Renal pelvis (tissue), 12 donors: ENCODE data around the gene HSPB8. TPM values are rescaled to one million over a fixed set of nuclear protein-coding genes. Genes with fewer than 3 reads are reported as not detected.

Experiments used
- DNase-seq: peaks from one replicate; pipeline ENCODE4 v3.0.0-alpha.2; 2013
- long read RNA-seq, 16 experiments: transcript quantifications; one replicate each; lab custom pipeline, GENCODE V29; 2026
- polyA plus RNA-seq, 3 donors: library from polyadenylated mRNA; unstranded; fragments of 120-200 nt; gene quantifications; one replicate each; pipeline ENCODE4 v1.2.1, GENCODE V29; 2013; ENCODE audit not compliant: insufficient read length in 3 of 3

Gene HSPB8
- 1 to 10 TPM; 5.8 to 6.8 (median 5.8) TPM for polyA plus RNA-seq
- long read RNA-seq, donor 1, partial matches to known transcripts, result 0 of 1 reads
- long read RNA-seq, donor 1, other reads (novel, unspliced or antisense), result 0 of 1 reads
- long read RNA-seq, donor 2, partial matches to known transcripts, result 0 of 3 reads
- long read RNA-seq, donor 2, other reads (novel, unspliced or antisense), result 0 of 3 reads
- long read RNA-seq, donor 3, transcript HSPB8-201 (3 exons, 2,152 nt), result major isoform, 8 of 8 reads
- long read RNA-seq, donor 3, partial matches to known transcripts, result 0 of 8 reads
- long read RNA-seq, donor 3, other reads (novel, unspliced or antisense), result 0 of 8 reads
- long read RNA-seq, donor 4, transcript HSPB8-201 (3 exons, 2,152 nt), result major isoform, 7 of 7 reads
- long read RNA-seq, donor 4, partial matches to known transcripts, result 0 of 7 reads
- long read RNA-seq, donor 4, other reads (novel, unspliced or antisense), result 0 of 7 reads
- long read RNA-seq, donor 5, partial matches to known transcripts, result 0 of 4 reads
- long read RNA-seq, donor 5, other reads (novel, unspliced or antisense), result 0 of 4 reads
- long read RNA-seq, donor 6, partial matches to known transcripts, result 0 of 2 reads
- long read RNA-seq, donor 6, other reads (novel, unspliced or antisense), result 0 of 2 reads
- long read RNA-seq, donor 7, transcript HSPB8-201 (3 exons, 2,152 nt), result major isoform, 7 of 7 reads
- long read RNA-seq, donor 7, partial matches to known transcripts, result 0 of 7 reads
- long read RNA-seq, donor 7, other reads (novel, unspliced or antisense), result 0 of 7 reads
- long read RNA-seq, donor 8, transcript HSPB8-201 (3 exons, 2,152 nt), result major isoform, 5 of 5 reads
- long read RNA-seq, donor 8, partial matches to known transcripts, result 0 of 5 reads
- long read RNA-seq, donor 8, other reads (novel, unspliced or antisense), result 0 of 5 reads
- long read RNA-seq, donor 9, transcript HSPB8-201 (3 exons, 2,152 nt), result major isoform, 8 of 8 reads
- long read RNA-seq, donor 9, partial matches to known transcripts, result 0 of 8 reads
- long read RNA-seq, donor 9, other reads (novel, unspliced or antisense), result 0 of 8 reads
- long read RNA-seq, donor 10, partial matches to known transcripts, result 0 of 1 reads
- long read RNA-seq, donor 10, other reads (novel, unspliced or antisense), result 0 of 1 reads
- long read RNA-seq, donor 11, transcript HSPB8-201 (3 exons, 2,152 nt), result major isoform, 5 of 5 reads
- long read RNA-seq, donor 11, partial matches to known transcripts, result 0 of 5 reads
- long read RNA-seq, donor 11, other reads (novel, unspliced or antisense), result 0 of 5 reads
- long read RNA-seq, donor 12, partial matches to known transcripts, result 0 of 4 reads
- long read RNA-seq, donor 12, other reads (novel, unspliced or antisense), result 0 of 4 reads
- long read RNA-seq, donor 13, partial matches to known transcripts, result 0 of 2 reads
- long read RNA-seq, donor 13, other reads (novel, unspliced or antisense), result 0 of 2 reads
- long read RNA-seq, donor 14, result 0 reads
- long read RNA-seq, donor 15, transcript HSPB8-201 (3 exons, 2,152 nt), result major isoform, 9 of 9 reads
- long read RNA-seq, donor 15, partial matches to known transcripts, result 0 of 9 reads
- long read RNA-seq, donor 15, other reads (novel, unspliced or antisense), result 0 of 9 reads
- long read RNA-seq, donor 16, partial matches to known transcripts, result 0 of 4 reads
- long read RNA-seq, donor 16, other reads (novel, unspliced or antisense), result 0 of 4 reads

GRCh38 chr12:119178544-119179334, at the start of gene HSPB8:
Gene HSPB8 (plus strand): TSS chr12:119178931. CDS start chr12:119179313, 382 bp downstream.
- DNase-seq, result peak; percentile 52

- DNase-seq, result no peak
These were observed 48.8 kb upstream of the HSPB8 start for GRCh38 chr12:119129827-119130434.

GRCh38 chr12:119130523-119130922, 48.2 kb upstream of the HSPB8 start:
- DNase-seq, result no peak

- DNase-seq, result no peak
These were observed 44.3 kb upstream of the HSPB8 start for GRCh38 chr12:119134284-119135072.

- no peak for DNase-seq
These were observed 41.8 kb upstream of the HSPB8 start for GRCh38 chr12:119136811-119137410.

GRCh38 chr12:119139448-119139847, 39.3 kb upstream of the HSPB8 start:
- no peak for DNase-seq

GRCh38 chr12:119145367-119145766, 33.4 kb upstream of the HSPB8 start:
- DNase-seq, result no peak

GRCh38 chr12:119147847-119148448, 30.8 kb upstream of the HSPB8 start:
- no peak for DNase-seq

- no peak for DNase-seq
These were observed 29.5 kb upstream of the HSPB8 start for GRCh38 chr12:119149270-119149669.

- DNase-seq, result no peak
These were observed 27.2 kb upstream of the HSPB8 start for GRCh38 chr12:119151445-119152026.

GRCh38 chr12:119153477-119154434, 25.0 kb upstream of the HSPB8 start:
- DNase-seq, result peak; percentile 28

GRCh38 chr12:119154435-119154818, 24.3 kb upstream of the HSPB8 start:
- no peak for DNase-seq

GRCh38 chr12:119156401-119157044, 22.2 kb upstream of the HSPB8 start:
- no peak for DNase-seq

- no peak for DNase-seq
These were observed 21.2 kb upstream of the HSPB8 start for GRCh38 chr12:119157528-119157927.

- DNase-seq, result no peak
These were observed 20.8 kb upstream of the HSPB8 start for GRCh38 chr12:119157978-119158377.

GRCh38 chr12:119158402-119158801, 20.3 kb upstream of the HSPB8 start:
- no peak for DNase-seq
